SK-N-SH (cell line): ENCODE data around the gene WNT3. TPM values are rescaled to one million over a fixed set of nuclear protein-coding genes. Genes with fewer than 3 reads are reported as not detected.

Experiments
- CTCF ChIA-PET: fragments of 300-600, 350-600 bp; formaldehyde crosslinking; extraction: SDS; loops from one replicate; lab custom pipeline; 2021; lab: Yijun Ruan, JAX
- POLR2A ChIA-PET: fragments of 350-600 bp; sonication (Branson Sonifier 250); formaldehyde crosslinking; extraction: SDS; loops from one replicate; lab custom pipeline; 2020; ENCODE audit warnings: antibody characterized with exemption, inconsistent platforms; lab: Yijun Ruan, JAX
- DNase-seq: peaks from one replicate; pipeline ENCODE4 v3.0.0; 2012
- H2AFZ ChIP-seq: fragments of 200-600 bp; sonication (generic); 2 replicates; pipeline ENCODE4 v1.8.1; 2016; ENCODE audit warnings: antibody characterized with exemption, mild to moderate bottlenecking, low read depth
- H3F3A ChIP-seq: fragments of 200-600 bp; sonication (generic); replicated peaks from 2 replicates; pipeline ENCODE3; 2016; ENCODE audit warnings: antibody characterized with exemption, mild to moderate bottlenecking; ENCODE audit not compliant: insufficient read depth
- H3K27ac ChIP-seq, 2 experiments: fragments of 200-500 bp in 1 of 2; fragments of 200-600 bp in 1 of 2; sonication (Bioruptor generic) in 1 of 2; sonication (generic), shearing (Covaris generic) in 1 of 2; 2 replicates each; pipeline versions ENCODE4 v1.5.1 to v1.6.1; 2014 to 2016; ENCODE audit warnings: low read depth in 2 of 2, inconsistent platforms in 1 of 2, low read length in 1 of 2, mild to moderate bottlenecking in 1 of 2, mixed read lengths in 1 of 2
- H3K27me3 ChIP-seq: fragments of 200-600 bp; sonication (generic), shearing (Covaris generic); 2 replicates; pipeline ENCODE4 v1.6.1; 2016; ENCODE audit warnings: mixed run types; ENCODE audit not compliant: insufficient read depth
- H3K36me3 ChIP-seq, 2 experiments: fragments of 200-500 bp in 1 of 2; fragments of 200-600 bp in 1 of 2; sonication (Bioruptor generic) in 1 of 2; sonication (generic) in 1 of 2; replicated peaks in 1 of 2; 2 replicates each; pipeline versions ENCODE3 to v1.5.1; 2014 to 2016; ENCODE audit warnings: low read length in 1 of 2, mild to moderate bottlenecking in 1 of 2; ENCODE audit not compliant: insufficient read depth in 2 of 2, control insufficient read depth in 1 of 2
- H3K4me1 ChIP-seq, 2 experiments: fragments of 200-500 bp in 1 of 2; fragments of 200-600 bp in 1 of 2; sonication (Bioruptor generic) in 1 of 2; sonication (generic), shearing (Covaris generic) in 1 of 2; 2 replicates each; pipeline versions ENCODE4 v1.5.1 to v1.6.1; 2014 to 2016; ENCODE audit warnings: low read depth in 1 of 2, low read length in 1 of 2, mixed run types in 1 of 2; ENCODE audit not compliant: insufficient read depth in 2 of 2, control insufficient read depth in 1 of 2
- H3K4me2 ChIP-seq: fragments of 200-600 bp; sonication (generic), shearing (Covaris generic); 2 replicates; pipeline ENCODE4 v1.6.1; 2017; ENCODE audit warnings: mixed run types
- H3K4me3 ChIP-seq, 2 experiments: fragments of 200-500 bp in 1 of 2; fragments of 200-600 bp in 1 of 2; sonication (Bioruptor generic) in 1 of 2; sonication (generic), shearing (Covaris generic) in 1 of 2; 2 replicates each; pipeline versions ENCODE4 v1.5.1 to v1.8.1; 2014 to 2016; ENCODE audit warnings: low read depth in 2 of 2, inconsistent platforms in 1 of 2, low read length in 1 of 2, mild to moderate bottlenecking in 1 of 2, mixed read lengths in 1 of 2, moderate library complexity in 1 of 2
- H3K79me2 ChIP-seq: fragments of 200-600 bp; sonication (generic); 2 replicates; pipeline ENCODE4 v1.8.1; 2017; ENCODE audit warnings: mild to moderate bottlenecking; ENCODE audit not compliant: insufficient read depth
- H3K9ac ChIP-seq: fragments of 200-600 bp; sonication (generic); 2 replicates; pipeline ENCODE4 v1.6.1; 2017; ENCODE audit warnings: mixed run types
- H3K9me2 ChIP-seq: fragments of 200-600 bp; sonication (generic); 2 replicates; pipeline ENCODE4 v1.6.1; 2017; ENCODE audit warnings: mixed run types
- H3K9me3 ChIP-seq: fragments of 200-600 bp; sonication (generic); 2 replicates; pipeline ENCODE4 v1.6.1; 2017; ENCODE audit warnings: mixed run types, mild to moderate bottlenecking, moderate library complexity
- H4K20me1 ChIP-seq: fragments of 200-600 bp; sonication (generic); 2 replicates; pipeline ENCODE4 v1.6.1; 2017; ENCODE audit warnings: mild to moderate bottlenecking, mixed run types; ENCODE audit not compliant: insufficient read depth
- CHD2 ChIP-seq: fragments of 150-350 bp; IDR thresholded peaks from 2 replicates; pipeline ENCODE4 v1.6.1; 2018; ENCODE audit warnings: low read length; ENCODE audit not compliant: partially characterized antibody
- EP300 ChIP-seq, 2 experiments: IDR thresholded peaks; 2 replicates each; pipeline versions ENCODE4 v1.4.0 to v1.6.1; 2012; ENCODE audit warnings: borderline replicate concordance in 1 of 2, low read depth in 1 of 2, low read length in 1 of 2
- FOSL2 ChIP-seq: IDR thresholded peaks from 2 replicates; pipeline ENCODE4 v1.4.0; 2012; ENCODE audit warnings: low read depth, mild to moderate bottlenecking, moderate library complexity, borderline replicate concordance
- FOXJ3 ChIP-seq: sonication (generic); formaldehyde crosslinking; IDR thresholded peaks from 2 replicates; pipeline ENCODE4 v1.5.1; 2020; ENCODE audit warnings: mild to moderate bottlenecking, missing genetic modification reagents
- FOXM1 ChIP-seq: IDR thresholded peaks from 2 replicates; pipeline ENCODE4 v1.4.0; 2012; ENCODE audit warnings: low read depth, mild to moderate bottlenecking
- GABPA ChIP-seq: IDR thresholded peaks from 2 replicates; pipeline ENCODE4 v1.4.0; 2012; ENCODE audit warnings: low read depth, mild to moderate bottlenecking
- JUND ChIP-seq: IDR thresholded peaks from 2 replicates; pipeline ENCODE4 v1.4.0; 2012
- MAX ChIP-seq: IDR thresholded peaks from 2 replicates; pipeline ENCODE4 v1.4.0; 2012; ENCODE audit warnings: low read depth
- MEF2A ChIP-seq: IDR thresholded peaks from 2 replicates; pipeline ENCODE4 v1.4.0; 2012; ENCODE audit warnings: low read depth, borderline replicate concordance
- NRF1 ChIP-seq: IDR thresholded peaks from 2 replicates; pipeline ENCODE4 v1.6.1; 2012; ENCODE audit warnings: low read depth, mild to moderate bottlenecking, low read length
- POLR2AphosphoS5 ChIP-seq: IDR thresholded peaks from 2 replicates; pipeline ENCODE4 v1.6.1; 2012; ENCODE audit warnings: low read depth, low read length
- RAD21 ChIP-seq: IDR thresholded peaks from 2 replicates; pipeline ENCODE4 v1.6.1; 2012; ENCODE audit warnings: mild to moderate bottlenecking, low read length
- RFX5 ChIP-seq: IDR thresholded peaks from 2 replicates; pipeline ENCODE4 v1.6.1; 2012; ENCODE audit warnings: mild to moderate bottlenecking, improper control_type of control experiment, low read length
- SIN3A ChIP-seq: IDR thresholded peaks from 2 replicates; pipeline ENCODE4 v1.6.1; 2012; ENCODE audit warnings: low read depth, mild to moderate bottlenecking, low read length, moderate library complexity, borderline replicate concordance
- SMC3 ChIP-seq: IDR thresholded peaks from 2 replicates; pipeline ENCODE4 v1.6.1; 2012; ENCODE audit warnings: low read depth, low read length, improper control_type of control experiment
- TAF1 ChIP-seq: IDR thresholded peaks from 2 replicates; pipeline ENCODE4 v1.6.1; 2012; ENCODE audit warnings: low read depth, mild to moderate bottlenecking, low read length, moderate library complexity, borderline replicate concordance
- TCF12 ChIP-seq: IDR thresholded peaks from 2 replicates; pipeline ENCODE4 v1.4.0; 2012
- TEAD4 ChIP-seq: IDR thresholded peaks from 2 replicates; pipeline ENCODE4 v1.4.0; 2012; ENCODE audit warnings: mild to moderate bottlenecking, borderline replicate concordance; ENCODE audit not compliant: insufficient read depth
- YY1 ChIP-seq: IDR thresholded peaks from 2 replicates; pipeline ENCODE4 v1.4.0; 2012; ENCODE audit warnings: low read depth, mild to moderate bottlenecking
- WGBS: methylation state at CpG from one replicate; pipeline ENCODE4 v1.1.6; 2017; ENCODE audit warnings: low lambda C conversion rate; 5-methylcytosine and 5-hydroxymethylcytosine counted together
- polyA plus RNA-seq, 3 experiments: library from polyadenylated mRNA; depleted of rRNA; stranded (reverse); fragments of >200 nt; gene quantifications; 2 replicates each; pipeline ENCODE4 v1.2.3, GENCODE V29; 2012
- TF ChIP-seq, protein P1 (sequence below): IDR thresholded peaks from 2 replicates; pipeline ENCODE4 v1.4.0; 2012; ENCODE audit warnings: low read depth, borderline replicate concordance
- TF ChIP-seq, protein P2 (sequence below): IDR thresholded peaks from 2 replicates; pipeline ENCODE4; 2012
- TF ChIP-seq, protein P3 (sequence below): fragments of 200-600 bp; sonication (generic); IDR thresholded peaks from 2 replicates; pipeline ENCODE4 v1.6.1; 2017; ENCODE audit warnings: antibody characterized with exemption, mild to moderate bottlenecking, moderate library complexity

Gene WNT3
- polyA plus RNA-seq, 1 of the 3 experiments (the other 2 are of a cell fraction), result 5.3 TPM

GRCh38 chr17:46722662-46723285 lies 95.7 kb downstream of the WNT3 start:
- Histone ChIP-seq H3K9me2 (no peaks in the 10 kb centered on the region), H3K4me1 (peaks cover 18 to 31% of the 10 kb centered on the region in 2 experiments), H3K4me2 (no peak overlapping the region), H3K27ac (no peak overlapping the region), H4K20me1 (no peaks in the 10 kb centered on the region), H3K9me3 (no peaks in the 10 kb centered on the region), H3K27me3 (no peaks in the 10 kb centered on the region), H3K36me3 (peaks cover 7 to 10% of the 10 kb centered on the region in 2 experiments), H2AFZ (no peak overlapping the region), H3K9ac (no peak overlapping the region), H3K4me3 (no peak overlapping the region), H3F3A (no peaks in the 10 kb centered on the region), H3K79me2 (no peaks in the 10 kb centered on the region)
- POLR2A ChIA-PET, result no interaction called here
- TF ChIP-seq GABPA (no peak), RFX5 (no peak), POLR2AphosphoS5 (no peak), SIN3A (no peak), EP300 (IDR thresholded peaks at IDR 0.05; ENCODE audit: borderline replicate concordance in 1 of 2, low read depth in 1 of 2, low read length in 1 of 2) (no peak), JUND (no peak), SMC3 (no peak), NRF1 (no peak), RAD21 (no peak), TAF1 (no peak), CHD2 (no peak), TCF12 (no peak), FOXM1 (no peak), YY1 (no peak)
- TF ChIP-seq, protein P1, sequence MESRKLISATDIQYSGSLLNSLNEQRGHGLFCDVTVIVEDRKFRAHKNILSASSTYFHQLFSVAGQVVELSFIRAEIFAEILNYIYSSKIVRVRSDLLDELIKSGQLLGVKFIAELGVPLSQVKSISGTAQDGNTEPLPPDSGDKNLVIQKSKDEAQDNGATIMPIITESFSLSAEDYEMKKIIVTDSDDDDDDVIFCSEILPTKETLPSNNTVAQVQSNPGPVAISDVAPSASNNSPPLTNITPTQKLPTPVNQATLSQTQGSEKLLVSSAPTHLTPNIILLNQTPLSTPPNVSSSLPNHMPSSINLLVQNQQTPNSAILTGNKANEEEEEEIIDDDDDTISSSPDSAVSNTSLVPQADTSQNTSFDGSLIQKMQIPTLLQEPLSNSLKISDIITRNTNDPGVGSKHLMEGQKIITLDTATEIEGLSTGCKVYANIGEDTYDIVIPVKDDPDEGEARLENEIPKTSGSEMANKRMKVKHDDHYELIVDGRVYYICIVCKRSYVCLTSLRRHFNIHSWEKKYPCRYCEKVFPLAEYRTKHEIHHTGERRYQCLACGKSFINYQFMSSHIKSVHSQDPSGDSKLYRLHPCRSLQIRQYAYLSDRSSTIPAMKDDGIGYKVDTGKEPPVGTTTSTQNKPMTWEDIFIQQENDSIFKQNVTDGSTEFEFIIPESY, result no peak
- 69% methylated on average over 7 of the region's 7 CpGs for WGBS
- CTCF ChIA-PET, result interaction anchor here (1.0 to 2.1 kb wide), 2 partner anchors 83 to 113 kb away, joined by 4 to 11 read pairs; no protein-coding TSS in a partner anchor
- DNase-seq, result no peak

DNA sequence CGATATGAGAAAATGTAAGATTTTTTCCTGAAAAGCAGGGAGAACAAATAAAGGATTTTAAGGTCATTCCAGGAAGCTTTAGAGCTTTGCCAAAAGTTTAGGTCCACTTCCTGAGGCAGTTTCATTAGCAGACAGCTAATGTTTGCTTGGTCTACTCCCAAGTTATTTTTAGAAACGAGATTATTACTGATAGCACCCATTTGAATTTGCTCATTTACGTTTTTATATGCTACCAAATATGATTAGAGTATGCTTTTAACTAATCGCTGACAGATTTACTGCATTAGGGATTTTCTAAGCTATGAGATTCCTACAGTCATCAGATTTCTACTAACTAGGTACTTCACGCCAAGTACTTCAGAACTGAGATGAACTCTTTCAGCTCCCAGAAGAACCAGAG lies 98.1 kb downstream of the WNT3 start:
- Histone ChIP-seq H3K9me3 (peaks cover 3% of the 10 kb centered on the region; the same call in 1 of the 2 replicates), H3K4me3 (no peak overlapping the region), H3K79me2 (no peaks in the 10 kb centered on the region), H3K27ac (peak overlapping the region; percentile 0 to 32; a peak in 2 of 4 replicates), H4K20me1 (no peaks in the 10 kb centered on the region), H3K4me1 (peaks cover 14 to 18% of the 10 kb centered on the region in 2 experiments), H3K36me3 (peaks cover 5 to 23% of the 10 kb centered on the region in 2 experiments), H3K9ac (no peak overlapping the region), H3F3A (no peaks in the 10 kb centered on the region), H2AFZ (no peak overlapping the region), H3K4me2 (peak overlapping the region; percentile 38; the same call in 1 of the 2 replicates), H3K9me2 (no peaks in the 10 kb centered on the region), H3K27me3 (no peaks in the 10 kb centered on the region)
- POLR2A ChIA-PET, result no interaction called here
- CTCF ChIA-PET, result interaction anchor here (0.9 to 1.8 kb wide), 6 partner anchors 10 to 121 kb away, joined by 3 to 6 read pairs (median 4); no protein-coding TSS in a partner anchor
- DNase-seq, result no peak
- WGBS, result 42% methylated on average over 5 of the region's 5 CpGs
- 0 out of 2 replicates have a peak, but pooled peaks have one; percentile 9 for TF ChIP-seq TCF12
- TF ChIP-seq YY1, result no peak
- no peak for TF ChIP-seq SMC3
- no peak for TF ChIP-seq FOSL2
- TF ChIP-seq NRF1, result no peak
- TF ChIP-seq, protein P2, sequence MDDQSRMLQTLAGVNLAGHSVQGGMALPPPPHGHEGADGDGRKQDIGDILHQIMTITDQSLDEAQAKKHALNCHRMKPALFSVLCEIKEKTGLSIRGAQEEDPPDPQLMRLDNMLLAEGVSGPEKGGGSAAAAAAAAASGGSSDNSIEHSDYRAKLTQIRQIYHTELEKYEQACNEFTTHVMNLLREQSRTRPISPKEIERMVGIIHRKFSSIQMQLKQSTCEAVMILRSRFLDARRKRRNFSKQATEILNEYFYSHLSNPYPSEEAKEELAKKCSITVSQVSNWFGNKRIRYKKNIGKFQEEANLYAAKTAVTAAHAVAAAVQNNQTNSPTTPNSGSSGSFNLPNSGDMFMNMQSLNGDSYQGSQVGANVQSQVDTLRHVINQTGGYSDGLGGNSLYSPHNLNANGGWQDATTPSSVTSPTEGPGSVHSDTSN, result no peak
- TF ChIP-seq MEF2A, result peak; percentile 78; the same call in 1 of the 2 replicates
- TF ChIP-seq, protein P3, sequence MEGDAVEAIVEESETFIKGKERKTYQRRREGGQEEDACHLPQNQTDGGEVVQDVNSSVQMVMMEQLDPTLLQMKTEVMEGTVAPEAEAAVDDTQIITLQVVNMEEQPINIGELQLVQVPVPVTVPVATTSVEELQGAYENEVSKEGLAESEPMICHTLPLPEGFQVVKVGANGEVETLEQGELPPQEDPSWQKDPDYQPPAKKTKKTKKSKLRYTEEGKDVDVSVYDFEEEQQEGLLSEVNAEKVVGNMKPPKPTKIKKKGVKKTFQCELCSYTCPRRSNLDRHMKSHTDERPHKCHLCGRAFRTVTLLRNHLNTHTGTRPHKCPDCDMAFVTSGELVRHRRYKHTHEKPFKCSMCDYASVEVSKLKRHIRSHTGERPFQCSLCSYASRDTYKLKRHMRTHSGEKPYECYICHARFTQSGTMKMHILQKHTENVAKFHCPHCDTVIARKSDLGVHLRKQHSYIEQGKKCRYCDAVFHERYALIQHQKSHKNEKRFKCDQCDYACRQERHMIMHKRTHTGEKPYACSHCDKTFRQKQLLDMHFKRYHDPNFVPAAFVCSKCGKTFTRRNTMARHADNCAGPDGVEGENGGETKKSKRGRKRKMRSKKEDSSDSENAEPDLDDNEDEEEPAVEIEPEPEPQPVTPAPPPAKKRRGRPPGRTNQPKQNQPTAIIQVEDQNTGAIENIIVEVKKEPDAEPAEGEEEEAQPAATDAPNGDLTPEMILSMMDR, result no peak
- TF ChIP-seq EP300 (IDR thresholded peaks at IDR 0.05; ENCODE audit: borderline replicate concordance in 1 of 2, low read depth in 1 of 2, low read length in 1 of 2), result no peak
- TF ChIP-seq MAX, result no peak
- TF ChIP-seq FOXJ3 (CRISPR knock-in tag), result no peak
- no peak for TF ChIP-seq TEAD4
